ENCODE results near the gene GBA2. TPM values are rescaled to one million over a fixed set of nuclear protein-coding genes. Genes with fewer than 3 reads are reported as not detected.

Gene GBA2
- total RNA-seq (2014; rRNA removed; shearing (Covaris generic)): 49.6 and 50.5 TPM in 2 replicates

GRCh38 chr9:35748858-35749514 is at the start of gene GBA2, which contains the start of gene RGP1:
Gene GBA2 (minus strand): TSS chr9:35749228. CDS start chr9:35748704, 524 bp downstream.
Gene RGP1 (plus strand): TSS chr9:35749287. CDS start chr9:35749756, 469 bp downstream.

GRCh38 chr9:35791297-35791921 is 42.4 kb upstream of the GBA2 start, which contains the start of gene NPR2:
Gene NPR2 (plus strand): TSS chr9:35791591. CDS start chr9:35792409, 818 bp downstream.

GRCh38 chr9:35754264-35754663 is 5.2 kb upstream of the GBA2 start, which contains the start of gene MSMP:
Gene MSMP (minus strand): TSS chr9:35754276. CDS start chr9:35754129, 147 bp downstream.

GRCh38 chr9:35732185-35732799 is 16.7 kb downstream of the GBA2 start, which contains the start of the genes CREB3 and TLN1:
Gene CREB3 (plus strand): TSS chr9:35732666. CDS start chr9:35732773, 107 bp downstream.
Gene TLN1 (minus strand): TSS chr9:35732195. CDS start chr9:35725694, 6,501 bp downstream.

GRCh38 chr9:35689542-35690293 is 59.3 kb downstream of the GBA2 start, which contains the start of gene TPM2:
Gene TPM2 (minus strand): TSS chr9:35689925. CDS start chr9:35689817, 108 bp downstream.

Small RNA genes within 50 kb of the gene (small RNA-seq; reads per million reads assigned to genes)
- gene MIR6853: not detected

Other genes starting within 250 kb of the GBA2 start
- gene TESK1, start 144.0 kb downstream of the GBA2 start, total RNA-seq (2014; rRNA removed; shearing (Covaris generic)): 8.5 and 8.9 TPM in 2 replicates
- gene CD72, start 130.8 kb downstream of the GBA2 start, total RNA-seq (2014; rRNA removed; shearing (Covaris generic)): 1.3 TPM in 1 of 2 replicates, not detected in the other
- gene SIT1, start 98.3 kb downstream of the GBA2 start, total RNA-seq (2014; rRNA removed; shearing (Covaris generic)): not detected in 2 replicates
- gene RMRP, start 91.2 kb downstream of the GBA2 start, total RNA-seq (2014; rRNA removed; shearing (Covaris generic)): 24,429 and 35,489 TPM in 2 replicates
- gene CCDC107, start 90.9 kb downstream of the GBA2 start, total RNA-seq (2014; rRNA removed; shearing (Covaris generic)): 10.5 and 14.1 TPM in 2 replicates
- 5.9 and 6.6 TPM in 2 replicates for gene ARHGEF39, start 84.0 kb downstream of the GBA2 start, total RNA-seq (2014; rRNA removed; shearing (Covaris generic))
- gene CA9, start 75.3 kb downstream of the GBA2 start, total RNA-seq (2014; rRNA removed; shearing (Covaris generic)): 23.5 and 29.2 TPM in 2 replicates
- gene TPM2, start 59.3 kb downstream of the GBA2 start, total RNA-seq (2014; rRNA removed; shearing (Covaris generic)): 435 and 454 TPM in 2 replicates
- gene TLN1, start 17.0 kb downstream of the GBA2 start, total RNA-seq (2014; rRNA removed; shearing (Covaris generic)): 168 and 176 TPM in 2 replicates
- gene CREB3, start 16.6 kb downstream of the GBA2 start, total RNA-seq (2014; rRNA removed; shearing (Covaris generic)): 37.5 and 41.9 TPM in 2 replicates
- 20.3 and 20.9 TPM in 2 replicates for gene RGP1, start 59 bp upstream of the GBA2 start, total RNA-seq (2014; rRNA removed; shearing (Covaris generic))
- gene MSMP, start 5.0 kb upstream of the GBA2 start, total RNA-seq (2014; rRNA removed; shearing (Covaris generic)): not detected in 2 replicates
- gene NPR2, start 42.4 kb upstream of the GBA2 start, total RNA-seq (2014; rRNA removed; shearing (Covaris generic)): 2.0 and 5.1 TPM in 2 replicates
- 1.2 and 3.7 TPM in 2 replicates for gene SPAG8, start 63.0 kb upstream of the GBA2 start, total RNA-seq (2014; rRNA removed; shearing (Covaris generic))
- gene HINT2, start 65.8 kb upstream of the GBA2 start, total RNA-seq (2014; rRNA removed; shearing (Covaris generic)): 95.7 and 102 TPM in 2 replicates
- not detected in 2 replicates for gene FAM221B, start 79.5 kb upstream of the GBA2 start, total RNA-seq (2014; rRNA removed; shearing (Covaris generic))
- 1.5 and 1.7 TPM in 2 replicates for gene TMEM8B, start 80.0 kb upstream of the GBA2 start, total RNA-seq (2014; rRNA removed; shearing (Covaris generic))
- gene OR13J1, start 121.2 kb upstream of the GBA2 start, total RNA-seq (2014; rRNA removed; shearing (Covaris generic)): not detected in 2 replicates
- 7.3 and 10.7 TPM in 2 replicates for gene HRCT1, start 157.0 kb upstream of the GBA2 start, total RNA-seq (2014; rRNA removed; shearing (Covaris generic))
- gene SPAAR, start 160.3 kb upstream of the GBA2 start, total RNA-seq (2014; rRNA removed; shearing (Covaris generic)): 0.60 TPM in 1 of 2 replicates, not detected in the other
- not detected in 2 replicates for gene OR2S2, start 208.9 kb upstream of the GBA2 start, total RNA-seq (2014; rRNA removed; shearing (Covaris generic))

Data from A375 (cell line).